K562 (cell line): Measurements from ENCODE around the gene DDX5.

ENCODE experiments used
- NR2C2 ChIP-seq, 2 experiments: fragments of 200-800 bp in 1 of 2; sonication (Bioruptor generic) in 1 of 2; sonication (generic) in 1 of 2; formaldehyde crosslinking in 1 of 2; IDR thresholded peaks; 2 replicates each; pipeline versions ENCODE4 v1.6.1 to v1.8.0; 2016 to 2022; ENCODE audit warnings: mild to moderate bottlenecking in 1 of 2, missing compliant biosample characterization in 1 of 2, missing genetic modification characterization in 1 of 2, missing genetic modification reagents in 1 of 2
- ZNF121 ChIP-seq: sonication (generic); formaldehyde crosslinking; conservative IDR thresholded peaks from 2 replicates; pipeline ENCODE4 v1.8.0; 2022; ENCODE audit warnings: missing genetic modification reagents
- ZNF197 ChIP-seq: fragments of 200-800 bp; sonication (Bioruptor generic); IDR thresholded peaks from 2 replicates; pipeline ENCODE4 v1.6.1; 2016; ENCODE audit warnings: low read depth, missing genetic modification characterization, missing compliant biosample characterization

DNA sequence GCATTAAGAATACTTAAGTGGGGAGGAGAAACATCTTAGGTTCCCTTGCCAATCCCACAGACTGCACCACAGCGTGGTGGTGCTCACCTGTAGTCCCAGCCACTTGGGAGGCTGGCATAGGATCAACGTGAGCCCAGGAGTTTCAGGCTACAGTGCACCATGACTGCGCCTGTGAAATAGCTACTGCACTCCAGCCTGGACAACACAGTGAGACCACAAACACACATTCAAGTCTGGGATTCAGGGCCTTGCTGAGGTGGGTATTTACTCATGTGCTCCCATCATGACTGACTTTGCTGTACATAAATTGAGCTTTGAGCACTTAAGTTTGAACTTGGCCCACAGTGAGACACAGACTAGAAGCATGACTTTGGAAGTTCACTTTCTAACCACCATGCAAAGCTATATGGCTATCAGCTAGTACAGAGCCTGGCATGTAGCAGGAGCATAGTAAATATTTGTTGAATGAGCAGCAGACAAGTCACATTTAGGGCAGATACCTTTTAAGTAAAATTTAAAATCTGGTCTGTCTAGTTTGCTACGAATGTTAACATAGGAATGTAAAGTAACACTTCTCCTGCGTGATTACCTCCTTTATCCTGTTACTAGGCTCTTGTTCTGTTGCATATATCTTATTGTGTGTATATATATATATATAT, 34.2 kb upstream of the DDX5 start:
- TF ChIP-seq ZNF121 (CRISPR knock-in tag) (no peak; the same call in 1 of the 2 replicates), ZNF197 (CRISPR knock-in tag) (no peak), NR2C2 (CRISPR knock-in tag; IDR thresholded peaks at IDR 0.05) (no peak), NR2C2 (tag; IDR thresholded peaks at IDR 0.05) (no peak)
